ENCODE measurements around the gene CTSV.
"Not testable (repeated sequence)": the region's sequence is repeated elsewhere in the genome, so short reads cannot be mapped to it uniquely, and the experiment has no call there.

The CTSV gene

GRCh38 chr9:97077452-97078295 lies 38.7 kb upstream of the CTSV start:
- H3K9me3 ChIP-seq (ENCODE audit: control insufficient read depth, insufficient read depth, low read length) = no peaks in the 10 kb centered on the region
- no peaks in the 10 kb centered on the region for H3K79me2 ChIP-seq (ENCODE audit: control insufficient read depth, low read length)
- no peaks in the 10 kb centered on the region for H3K27me3 ChIP-seq (ENCODE audit: control insufficient read depth, low read length)
- no peak overlapping the region for H3K4me3 ChIP-seq (ENCODE audit: low read length)
- no peaks in the 10 kb centered on the region for H3K36me3 ChIP-seq (ENCODE audit: control insufficient read depth, low read length)
- no peaks in the 10 kb centered on the region for H3K9me2 ChIP-seq (replicated peaks; ENCODE audit: control insufficient read depth, low read length)
- H3K4me2 ChIP-seq (ENCODE audit: low read length) = no peak overlapping the region
- H3F3A ChIP-seq (ENCODE audit: control insufficient read depth, insufficient read depth) = no peaks in the 10 kb centered on the region
- no peaks in the 10 kb centered on the region for H3K4me1 ChIP-seq (ENCODE audit: control insufficient read depth, low read length)
- H3K27ac ChIP-seq (ENCODE audit: low read depth, low read length) = no peak overlapping the region
- no peak for TF ChIP-seq EZH2phosphoT487 (IDR thresholded peaks at IDR 0.05; ENCODE audit: borderline replicate concordance, low read length)
- no peak for TF ChIP-seq CTCF (IDR thresholded peaks at IDR 0.05; ENCODE audit: low read depth, low read length, poor library complexity, severe bottlenecking)
- H4K20me1 ChIP-seq (ENCODE audit: control insufficient read depth, insufficient read depth, low read depth, low read length) = no peaks in the 10 kb centered on the region

- H3K27me3 ChIP-seq (ENCODE audit: control insufficient read depth, low read length); H3K27ac ChIP-seq (ENCODE audit: low read depth, low read length); H3K36me3 ChIP-seq (ENCODE audit: control insufficient read depth, low read length): not testable (repeated sequence)
These were observed 37.9 kb upstream of the CTSV start for GRCh38 chr9:97076731-97077451.

GRCh38 chr9:97076238-97076637 lies 37.3 kb upstream of the CTSV start:
- Histone ChIP-seq H3K9me2 (replicated peaks; ENCODE audit: control insufficient read depth, low read length) (no peaks in the 10 kb centered on the region), H3K4me3 (ENCODE audit: low read length) (no peak overlapping the region), H4K20me1 (ENCODE audit: control insufficient read depth, insufficient read depth, low read depth, low read length) (no peaks in the 10 kb centered on the region), H3K4me1 (ENCODE audit: control insufficient read depth, low read length) (no peaks in the 10 kb centered on the region), H3K4me2 (ENCODE audit: low read length) (no peak overlapping the region), H3F3A (ENCODE audit: control insufficient read depth, insufficient read depth) (no peaks in the 10 kb centered on the region), H3K36me3 (ENCODE audit: control insufficient read depth, low read length) (no peaks in the 10 kb centered on the region), H3K9me3 (ENCODE audit: control insufficient read depth, insufficient read depth, low read length) (no peaks in the 10 kb centered on the region), H3K79me2 (ENCODE audit: control insufficient read depth, low read length) (no peaks in the 10 kb centered on the region), H3K27me3 (ENCODE audit: control insufficient read depth, low read length) (peaks cover 5% of the 10 kb centered on the region; the same call in 1 of the 2 replicates), H3K27ac (ENCODE audit: low read depth, low read length) (no peak overlapping the region)
- TF ChIP-seq CTCF (IDR thresholded peaks at IDR 0.05; ENCODE audit: low read depth, low read length, poor library complexity, severe bottlenecking) (no peak), EZH2phosphoT487 (IDR thresholded peaks at IDR 0.05; ENCODE audit: borderline replicate concordance, low read length) (no peak)

More at GRCh38 chr9:97076731-97077451, 37.9 kb upstream of the CTSV start:
- not testable (repeated sequence) for H3K4me2 ChIP-seq (ENCODE audit: low read length); H3K9me2 ChIP-seq (replicated peaks; ENCODE audit: control insufficient read depth, low read length); H3K79me2 ChIP-seq (ENCODE audit: control insufficient read depth, low read length); H3K9me3 ChIP-seq (ENCODE audit: control insufficient read depth, insufficient read depth, low read length); H3K4me3 ChIP-seq (ENCODE audit: low read length); H3K4me1 ChIP-seq (ENCODE audit: control insufficient read depth, low read length); H4K20me1 ChIP-seq (ENCODE audit: control insufficient read depth, insufficient read depth, low read depth, low read length); H3F3A ChIP-seq (ENCODE audit: control insufficient read depth, insufficient read depth)

Data from DOHH2 (cell line).